ENCODE measurements around the gene NUP210L. TPM values are rescaled to one million over a fixed set of nuclear protein-coding genes. Genes with fewer than 3 reads are reported as not detected.

NUP210L gene
- total and polyA plus RNA-seq, 9 of the 15 experiments (the other 6 are each of a cell fraction or from before 2014, with no cell fraction given): 0.01 to 0.04 TPM; not detected in 7

DNA sequence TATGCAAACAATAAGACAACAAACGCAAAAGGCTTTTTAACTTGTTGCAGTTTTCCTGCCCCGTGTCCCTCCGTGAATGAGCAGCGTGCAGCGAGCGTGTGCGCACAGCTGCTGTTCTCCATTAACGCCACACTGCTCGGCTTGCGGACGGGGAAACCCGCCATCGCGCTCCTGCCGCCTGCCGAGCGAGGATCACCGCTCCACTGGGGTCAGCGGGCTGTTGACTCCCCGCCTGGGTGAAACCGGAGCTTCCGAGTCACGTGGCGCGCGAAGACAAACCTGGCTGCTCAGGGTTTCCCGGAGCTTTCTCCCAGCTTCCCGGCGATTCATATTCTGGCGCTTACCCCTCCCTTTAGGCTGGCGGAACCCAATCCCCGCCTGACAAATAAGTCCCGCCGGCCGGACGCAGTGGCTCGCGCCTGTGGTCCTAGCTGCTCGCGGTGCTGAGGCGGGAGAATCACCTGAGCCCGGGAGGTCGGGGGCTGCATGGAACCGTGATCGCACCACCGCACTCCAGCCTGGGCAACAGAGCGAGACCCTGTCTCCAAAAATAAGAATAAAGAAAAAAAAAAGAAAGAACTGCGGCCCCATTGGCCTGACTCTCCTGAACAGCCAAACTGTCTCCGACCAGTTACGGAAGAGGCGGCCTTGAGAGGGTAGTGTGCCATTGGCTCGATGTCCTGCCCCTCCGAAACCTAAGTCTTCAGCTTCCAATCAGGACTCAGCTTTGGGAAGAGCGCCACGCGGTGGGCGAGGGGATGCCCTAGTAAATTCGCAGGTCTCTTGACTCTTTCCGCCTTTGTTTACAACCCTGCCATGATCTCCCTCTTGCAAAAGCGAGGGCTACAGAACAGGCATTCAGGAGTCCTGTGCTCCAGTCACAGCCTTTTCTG is 187.5 kb downstream of the NUP210L start, which contains the start of gene CREB3L4 (continued):
- TF ChIP-seq MGA (IDR thresholded peaks at IDR 0.05) (peak; percentile 96), DACH1 (IDR thresholded peaks at IDR 0.05; ENCODE audit: partially characterized antibody) (no peak), SNAPC5 (CRISPR knock-in tag; IDR thresholded peaks at IDR 0.05) (no peak), C11orf30 (IDR thresholded peaks at IDR 0.05; ENCODE audit: low read depth) (peak; percentile 70), CC2D1A (IDR thresholded peaks at IDR 0.05) (peak; percentile 47; the same call in 1 of the 2 replicates), EP300 (IDR thresholded peaks at IDR 0.05; ENCODE audit: low read length) (peak; percentile 3; the same call in 1 of the 2 replicates)
- TF ChIP-seq, protein P1, sequence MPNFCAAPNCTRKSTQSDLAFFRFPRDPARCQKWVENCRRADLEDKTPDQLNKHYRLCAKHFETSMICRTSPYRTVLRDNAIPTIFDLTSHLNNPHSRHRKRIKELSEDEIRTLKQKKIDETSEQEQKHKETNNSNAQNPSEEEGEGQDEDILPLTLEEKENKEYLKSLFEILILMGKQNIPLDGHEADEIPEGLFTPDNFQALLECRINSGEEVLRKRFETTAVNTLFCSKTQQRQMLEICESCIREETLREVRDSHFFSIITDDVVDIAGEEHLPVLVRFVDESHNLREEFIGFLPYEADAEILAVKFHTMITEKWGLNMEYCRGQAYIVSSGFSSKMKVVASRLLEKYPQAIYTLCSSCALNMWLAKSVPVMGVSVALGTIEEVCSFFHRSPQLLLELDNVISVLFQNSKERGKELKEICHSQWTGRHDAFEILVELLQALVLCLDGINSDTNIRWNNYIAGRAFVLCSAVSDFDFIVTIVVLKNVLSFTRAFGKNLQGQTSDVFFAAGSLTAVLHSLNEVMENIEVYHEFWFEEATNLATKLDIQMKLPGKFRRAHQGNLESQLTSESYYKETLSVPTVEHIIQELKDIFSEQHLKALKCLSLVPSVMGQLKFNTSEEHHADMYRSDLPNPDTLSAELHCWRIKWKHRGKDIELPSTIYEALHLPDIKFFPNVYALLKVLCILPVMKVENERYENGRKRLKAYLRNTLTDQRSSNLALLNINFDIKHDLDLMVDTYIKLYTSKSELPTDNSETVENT (CRISPR knock-in tag; IDR thresholded peaks at IDR 0.05): peak; percentile 79

Measured in K562 (cell line).